Astrocyte (in vitro differentiated cells and primary cell): Measurements from ENCODE around the gene UGT1A8.

ENCODE experiments used
- EZH2 ChIP-seq: IDR thresholded peaks from 2 replicates; pipeline ENCODE4 v1.6.1; 2012; ENCODE audit warnings: mild to moderate bottlenecking, low read length, inconsistent platforms; ENCODE audit not compliant: insufficient read depth
- TF ChIP-seq, protein P1 (sequence below): IDR thresholded peaks from 2 replicates; pipeline ENCODE4 v1.5.1; 2011; ENCODE audit warnings: low read depth, mild to moderate bottlenecking, inconsistent platforms, low read length, moderate library complexity; ENCODE audit not compliant: insufficient read depth

DNA sequence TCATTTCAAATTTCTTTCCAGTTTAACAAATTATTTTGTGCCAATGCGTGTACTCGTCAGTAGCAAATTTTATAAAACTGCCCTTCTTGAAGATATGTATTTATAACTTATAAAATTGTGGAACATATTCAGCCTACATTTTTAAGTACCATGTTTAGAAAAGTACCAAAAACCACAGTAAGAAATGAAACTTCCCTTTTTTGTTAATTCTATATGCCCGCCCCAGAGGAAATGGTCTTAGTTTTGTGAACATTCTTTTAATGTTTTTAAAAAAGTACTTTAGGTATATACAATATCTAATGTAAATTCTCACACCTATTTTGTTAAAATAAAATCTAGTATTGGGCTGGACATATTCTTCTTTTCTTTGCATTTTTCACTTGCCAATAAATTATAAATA, 55.5 kb downstream of the UGT1A8 start:
- TF ChIP-seq EZH2: no peak
- TF ChIP-seq, protein P1, sequence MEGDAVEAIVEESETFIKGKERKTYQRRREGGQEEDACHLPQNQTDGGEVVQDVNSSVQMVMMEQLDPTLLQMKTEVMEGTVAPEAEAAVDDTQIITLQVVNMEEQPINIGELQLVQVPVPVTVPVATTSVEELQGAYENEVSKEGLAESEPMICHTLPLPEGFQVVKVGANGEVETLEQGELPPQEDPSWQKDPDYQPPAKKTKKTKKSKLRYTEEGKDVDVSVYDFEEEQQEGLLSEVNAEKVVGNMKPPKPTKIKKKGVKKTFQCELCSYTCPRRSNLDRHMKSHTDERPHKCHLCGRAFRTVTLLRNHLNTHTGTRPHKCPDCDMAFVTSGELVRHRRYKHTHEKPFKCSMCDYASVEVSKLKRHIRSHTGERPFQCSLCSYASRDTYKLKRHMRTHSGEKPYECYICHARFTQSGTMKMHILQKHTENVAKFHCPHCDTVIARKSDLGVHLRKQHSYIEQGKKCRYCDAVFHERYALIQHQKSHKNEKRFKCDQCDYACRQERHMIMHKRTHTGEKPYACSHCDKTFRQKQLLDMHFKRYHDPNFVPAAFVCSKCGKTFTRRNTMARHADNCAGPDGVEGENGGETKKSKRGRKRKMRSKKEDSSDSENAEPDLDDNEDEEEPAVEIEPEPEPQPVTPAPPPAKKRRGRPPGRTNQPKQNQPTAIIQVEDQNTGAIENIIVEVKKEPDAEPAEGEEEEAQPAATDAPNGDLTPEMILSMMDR: no peak
